Keratinocyte (primary cell): Measurements from ENCODE around the gene CACNA1H. TPM values are rescaled to one million over a fixed set of nuclear protein-coding genes. Genes with fewer than 3 reads are reported as not detected.

ENCODE experiments used
- DNase-seq: peaks from one replicate; pipeline ENCODE4 v3.0.0-alpha.2; 2011; ENCODE audit warnings: low read depth, missing footprints, low spot score
- FAIRE-seq: peaks from 2 replicates; lab custom pipeline; 2011; peaks lifted over from hg19 to GRCh38; lab: Jason Lieb, UNC
- H2AFZ ChIP-seq: 2 replicates; pipeline ENCODE4 v1.6.0; 2012; ENCODE audit warnings: low read length, control low read depth, inconsistent platforms; ENCODE audit not compliant: control insufficient read depth
- H3K27ac ChIP-seq: 2 replicates; pipeline ENCODE4 v1.5.1; 2011; ENCODE audit warnings: low read length; ENCODE audit not compliant: control insufficient read depth, insufficient read depth
- H3K27me3 ChIP-seq: 3 replicates; pipeline ENCODE4 v1.6.0; 2011; ENCODE audit warnings: low read length; ENCODE audit not compliant: control insufficient read depth, insufficient read depth; ENCODE audit errors: extremely low read depth
- H3K36me3 ChIP-seq, 2 experiments: 2 replicates in 1 of 2; 3 replicates in 1 of 2; pipeline ENCODE4 v1.5.1; 2011; ENCODE audit warnings: low read length in 2 of 2, mild to moderate bottlenecking in 1 of 2; ENCODE audit not compliant: control insufficient read depth in 2 of 2, insufficient read depth in 2 of 2; ENCODE audit errors: extremely low read depth in 1 of 2
- H3K4me1 ChIP-seq: 3 replicates; pipeline ENCODE4 v1.5.1; 2011; ENCODE audit warnings: low read length; ENCODE audit not compliant: control insufficient read depth, insufficient read depth; ENCODE audit errors: extremely low read depth
- H3K4me2 ChIP-seq: 3 replicates; pipeline ENCODE4 v1.6.0; 2011; ENCODE audit warnings: low read depth, low read length; ENCODE audit not compliant: control insufficient read depth, insufficient read depth; ENCODE audit errors: extremely low read depth
- H3K4me3 ChIP-seq, 3 experiments: fragments of 200-600 bp in 1 of 3; sonication (generic) in 1 of 3; 2 replicates in 2 of 3; 3 replicates in 1 of 3; pipeline ENCODE4 v1.5.1; 2011 to 2016; ENCODE audit warnings: low read length in 3 of 3, mild to moderate bottlenecking in 3 of 3, control low read depth in 2 of 3, inconsistent platforms in 1 of 3, low read depth in 1 of 3, mixed read lengths in 1 of 3, mixed run types in 1 of 3, moderate library complexity in 1 of 3; ENCODE audit not compliant: control insufficient read depth in 2 of 3, insufficient read depth in 2 of 3; ENCODE audit errors: extremely low read depth in 1 of 3
- H3K79me2 ChIP-seq: 2 replicates; pipeline ENCODE4 v1.6.0; 2012; ENCODE audit warnings: low read length; ENCODE audit not compliant: control insufficient read depth, insufficient read depth
- H3K9ac ChIP-seq: 3 replicates; pipeline ENCODE4 v1.6.0; 2011; ENCODE audit warnings: low read length; ENCODE audit not compliant: control insufficient read depth, insufficient read depth; ENCODE audit errors: extremely low read depth
- H3K9me1 ChIP-seq: 3 replicates; pipeline ENCODE4 v1.6.0; 2011; ENCODE audit warnings: low read length; ENCODE audit not compliant: control insufficient read depth, insufficient read depth; ENCODE audit errors: extremely low read depth
- H3K9me3 ChIP-seq: 2 replicates; pipeline ENCODE4 v1.5.1; 2012; ENCODE audit warnings: low read depth, low read length; ENCODE audit not compliant: control insufficient read depth
- H4K20me1 ChIP-seq: 3 replicates; pipeline ENCODE4 v1.6.0; 2011; ENCODE audit warnings: low read length; ENCODE audit not compliant: control insufficient read depth, insufficient read depth; ENCODE audit errors: extremely low read depth
- EZH2 ChIP-seq: IDR thresholded peaks from one replicate; pipeline ENCODE4 v1.6.1; 2012; ENCODE audit warnings: inconsistent platforms, mild to moderate bottlenecking, low read length, moderate library complexity
- dilution Hi-C: fragments of 300-500 bp; cut with MboI; formaldehyde crosslinking; loops from one replicate; pipeline ENCODE4 v1.7.0; 2020; ENCODE audit warnings: low sequenced_read_pairs; ENCODE audit not compliant: extremely low pct_ligation_motif_present
- polyA plus RNA-seq, 5 experiments: library from polyadenylated mRNA; depleted of rRNA in 3 of 5; stranded (reverse) in 3 of 5; stranded (forward) in 1 of 5; unstranded in 1 of 5; fragments of >200 nt; gene quantifications; 1 replicate in 1 of 5; 2 replicates in 3 of 5; 3 replicates in 1 of 5; pipeline versions ENCODE4 v1.2.1 to v1.2.3, GENCODE V29; 2011 to 2012; ENCODE audit warnings: missing spikeins in 2 of 5, low read depth in 1 of 5, low replicate concordance in 1 of 5
- TF ChIP-seq, protein P1 (sequence below), 3 experiments: IDR thresholded peaks in 1 of 3; conservative IDR thresholded peaks in 1 of 3; optimal IDR thresholded peaks in 1 of 3; 2 replicates in 2 of 3; 3 replicates in 1 of 3; pipeline versions ENCODE3 to v1.5.1; 2011; ENCODE audit warnings: low read length in 3 of 3, mild to moderate bottlenecking in 3 of 3, moderate library complexity in 2 of 3, control low read depth in 1 of 3, inconsistent platforms in 1 of 3; ENCODE audit not compliant: insufficient read depth in 2 of 3; ENCODE audit errors: extremely low read depth in 1 of 3

Gene CACNA1H
- polyA plus RNA-seq, 1 donor (not counting 4 experiments of a cell fraction or from before 2014, with no cell fraction given) = not detected

DNA sequence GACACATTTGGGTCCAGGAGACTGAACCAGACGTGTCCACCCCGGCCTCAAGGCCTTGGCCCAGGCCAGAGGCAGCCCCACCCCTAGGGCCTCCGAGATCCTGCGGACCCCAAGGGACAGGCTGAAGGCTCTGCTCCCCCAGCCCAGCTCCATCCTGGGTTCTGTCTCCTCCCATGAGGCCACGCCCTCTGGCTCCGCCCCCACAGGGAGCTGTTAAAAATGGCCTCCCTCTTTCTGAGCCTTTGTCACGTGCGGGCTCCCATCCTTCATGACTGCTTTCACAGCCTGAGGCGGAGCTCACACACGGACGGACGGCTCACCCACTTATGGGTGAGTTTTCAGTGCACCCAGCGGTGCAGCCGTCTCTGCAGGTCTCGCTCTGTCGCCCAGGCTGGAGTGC is 6.5 kb upstream of the CACNA1H start:
- H3K4me2 ChIP-seq = no peak overlapping the region
- FAIRE-seq (no peak), DNase-seq (no peak)
- dilution Hi-C loops = no loop called here
- no peak overlapping the region for H3K27ac ChIP-seq
- no peak overlapping the region for H3K9ac ChIP-seq
- no peaks in the 10 kb centered on the region for H3K4me1 ChIP-seq
- no peaks in the 10 kb centered on the region for H3K9me1 ChIP-seq
- no peaks in the 10 kb centered on the region for H3K36me3 ChIP-seq
- H2AFZ ChIP-seq = no peak overlapping the region
- TF ChIP-seq, protein P1, sequence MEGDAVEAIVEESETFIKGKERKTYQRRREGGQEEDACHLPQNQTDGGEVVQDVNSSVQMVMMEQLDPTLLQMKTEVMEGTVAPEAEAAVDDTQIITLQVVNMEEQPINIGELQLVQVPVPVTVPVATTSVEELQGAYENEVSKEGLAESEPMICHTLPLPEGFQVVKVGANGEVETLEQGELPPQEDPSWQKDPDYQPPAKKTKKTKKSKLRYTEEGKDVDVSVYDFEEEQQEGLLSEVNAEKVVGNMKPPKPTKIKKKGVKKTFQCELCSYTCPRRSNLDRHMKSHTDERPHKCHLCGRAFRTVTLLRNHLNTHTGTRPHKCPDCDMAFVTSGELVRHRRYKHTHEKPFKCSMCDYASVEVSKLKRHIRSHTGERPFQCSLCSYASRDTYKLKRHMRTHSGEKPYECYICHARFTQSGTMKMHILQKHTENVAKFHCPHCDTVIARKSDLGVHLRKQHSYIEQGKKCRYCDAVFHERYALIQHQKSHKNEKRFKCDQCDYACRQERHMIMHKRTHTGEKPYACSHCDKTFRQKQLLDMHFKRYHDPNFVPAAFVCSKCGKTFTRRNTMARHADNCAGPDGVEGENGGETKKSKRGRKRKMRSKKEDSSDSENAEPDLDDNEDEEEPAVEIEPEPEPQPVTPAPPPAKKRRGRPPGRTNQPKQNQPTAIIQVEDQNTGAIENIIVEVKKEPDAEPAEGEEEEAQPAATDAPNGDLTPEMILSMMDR (optimal IDR thresholded peaks at IDR 0.05 in 1 of 3, IDR thresholded peaks at IDR 0.05 in 1 of 3, conservative IDR thresholded peaks at IDR 0.05 in 1 of 3; ENCODE audit: extremely low read depth in 1 of 3, insufficient read depth in 2 of 3, low read length in 3 of 3) = no peak
- no peak for TF ChIP-seq EZH2
- no peak overlapping the region for H3K4me3 ChIP-seq
- peaks cover 3% of the 10 kb centered on the region for H3K9me3 ChIP-seq
- no peaks in the 10 kb centered on the region for H3K79me2 ChIP-seq
- H3K27me3 ChIP-seq = peaks cover 7% of the 10 kb centered on the region
- no peaks in the 10 kb centered on the region for H4K20me1 ChIP-seq

DNA sequence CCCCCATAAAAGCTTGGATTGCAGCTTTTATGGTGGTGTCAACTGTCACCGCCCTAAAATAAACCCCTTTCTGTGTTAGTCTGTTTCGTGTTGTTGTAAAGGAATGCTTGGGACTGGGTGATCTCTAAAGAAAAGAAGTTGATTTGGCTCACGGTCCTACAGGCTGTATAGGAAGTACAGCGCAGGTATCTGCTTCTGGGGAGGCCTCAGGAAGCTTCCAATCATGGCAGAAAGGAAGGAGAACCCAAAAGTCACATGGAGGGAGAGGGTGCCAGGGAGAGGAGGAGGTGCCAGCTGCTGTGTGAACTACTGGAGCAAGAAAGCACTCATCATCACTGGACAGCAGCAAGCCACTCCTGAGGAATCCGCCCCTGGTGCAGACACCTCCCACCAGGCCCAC is 5.9 kb upstream of the CACNA1H start:
- no peaks in the 10 kb centered on the region for H3K4me1 ChIP-seq
- TF ChIP-seq EZH2 = no peak
- no peak for FAIRE-seq
- H3K79me2 ChIP-seq = no peaks in the 10 kb centered on the region
- DNase-seq = no peak
- H3K9me3 ChIP-seq = peaks cover 3% of the 10 kb centered on the region
- no peak overlapping the region for H3K27ac ChIP-seq
- H3K9me1 ChIP-seq = no peaks in the 10 kb centered on the region
- no peak overlapping the region for H3K9ac ChIP-seq
- dilution Hi-C loops = no loop called here
- H3K4me3 ChIP-seq = no peak overlapping the region
- H4K20me1 ChIP-seq = no peaks in the 10 kb centered on the region
- H2AFZ ChIP-seq = no peak overlapping the region
- H3K36me3 ChIP-seq = no peaks in the 10 kb centered on the region
- peaks cover 13% of the 10 kb centered on the region for H3K27me3 ChIP-seq
- no peak overlapping the region for H3K4me2 ChIP-seq

DNA sequence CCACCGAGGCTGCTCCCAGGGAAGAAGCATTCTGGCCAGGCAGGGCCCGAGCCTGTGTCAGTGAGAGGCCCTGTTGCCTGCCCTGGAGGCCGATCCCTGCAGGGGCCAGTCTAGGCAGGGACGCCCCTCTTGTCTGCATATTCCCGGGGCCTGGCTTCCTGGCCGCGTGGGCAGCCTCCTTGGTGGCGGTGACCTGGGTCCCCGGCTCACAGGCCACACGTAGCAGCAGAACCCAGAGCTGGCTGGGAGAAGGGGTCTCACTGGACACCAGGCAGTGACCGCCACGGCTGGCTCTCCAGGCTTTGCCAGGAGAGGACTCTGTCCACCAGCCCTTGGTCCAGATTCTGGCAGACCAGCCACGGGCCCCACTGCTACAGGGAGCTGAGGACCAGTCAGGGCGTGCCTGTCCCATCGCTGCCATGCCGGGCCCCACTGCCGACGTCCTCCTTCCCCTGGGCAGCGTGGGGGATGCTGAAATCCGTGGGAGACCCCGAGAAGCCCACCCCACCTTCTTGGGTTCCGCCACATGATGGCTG is 3.7 kb upstream of the CACNA1H start:
- Histone ChIP-seq H3K27ac (no peak overlapping the region), H2AFZ (no peak overlapping the region), H3K9me1 (no peaks in the 10 kb centered on the region), H3K4me1 (no peaks in the 10 kb centered on the region), H3K9me3 (peaks cover 3% of the 10 kb centered on the region), H3K9ac (no peak overlapping the region), H3K27me3 (peaks cover 22% of the 10 kb centered on the region), H3K4me3 (no peak overlapping the region), H3K36me3 (no peaks in the 10 kb centered on the region), H3K4me2 (no peak overlapping the region), H4K20me1 (no peaks in the 10 kb centered on the region), H3K79me2 (no peaks in the 10 kb centered on the region)
- no peak for FAIRE-seq
- no peak for DNase-seq
- dilution Hi-C loops = no loop called here
- TF ChIP-seq EZH2 = no peak
- TF ChIP-seq, protein P1 (optimal IDR thresholded peaks at IDR 0.05 in 1 of 3, IDR thresholded peaks at IDR 0.05 in 1 of 3, conservative IDR thresholded peaks at IDR 0.05 in 1 of 3; ENCODE audit: extremely low read depth in 1 of 3, insufficient read depth in 2 of 3, low read length in 3 of 3) = no peak
